Neural cell (in vitro differentiated cells): ENCODE results near the gene METTL8. TPM values are rescaled to one million over a fixed set of nuclear protein-coding genes. Genes with fewer than 3 reads are reported as not detected.

ENCODE experiments used
- H2AFZ ChIP-seq: fragments of 200-600, 300-800 bp; sonication (generic), shearing (Covaris generic); 2 replicates; pipeline ENCODE4 v1.6.0; 2014; ENCODE audit warnings: low read depth, mild to moderate bottlenecking, antibody characterized with exemption, low read length, moderate library complexity
- H3F3A ChIP-seq: fragments of 200-600 bp; shearing (Covaris generic); 2 replicates; pipeline ENCODE4 v1.6.1; 2016; ENCODE audit warnings: mild to moderate bottlenecking, moderate library complexity, mixed read lengths, antibody characterized with exemption, low read length; ENCODE audit not compliant: insufficient read depth, poor library complexity, severe bottlenecking
- H3K27ac ChIP-seq: fragments of 200-600, 300-800 bp; sonication (generic), shearing (Covaris generic); 2 replicates; pipeline ENCODE4 v1.5.1; 2014; ENCODE audit warnings: mild to moderate bottlenecking, low read length, moderate library complexity
- H3K27me3 ChIP-seq: fragments of 300-800, 200-600 bp; sonication (generic), shearing (Covaris generic); 2 replicates; pipeline ENCODE4 v1.6.0; 2014; ENCODE audit warnings: mild to moderate bottlenecking, low read depth, low read length, moderate library complexity; ENCODE audit not compliant: insufficient read depth
- H3K36me3 ChIP-seq: fragments of 300-800, 200-600 bp; sonication (generic), shearing (Covaris generic); 2 replicates; pipeline ENCODE4 v1.5.1; 2014; ENCODE audit warnings: mild to moderate bottlenecking, antibody characterized with exemption, low read length, moderate library complexity; ENCODE audit not compliant: insufficient read depth
- H3K4me2 ChIP-seq: fragments of 300-800, 200-600 bp; sonication (generic), shearing (Covaris generic); 2 replicates; pipeline ENCODE4 v1.6.0; 2014; ENCODE audit warnings: mild to moderate bottlenecking, low read length
- H3K4me3 ChIP-seq: fragments of 300-800, 200-600 bp; sonication (generic), shearing (Covaris generic); 2 replicates; pipeline ENCODE4 v1.5.1; 2014; ENCODE audit warnings: mild to moderate bottlenecking, low read length, moderate library complexity
- H3K79me2 ChIP-seq: fragments of 200-600 bp; shearing (Covaris generic); replicated peaks from 2 replicates; pipeline ENCODE4 v1.6.0; 2014; ENCODE audit warnings: mild to moderate bottlenecking, low read length, moderate library complexity; ENCODE audit not compliant: insufficient read depth
- H3K9ac ChIP-seq: fragments of 300-800, 200-600 bp; sonication (generic), shearing (Covaris generic); 2 replicates; pipeline ENCODE4 v1.6.1; 2016; ENCODE audit warnings: mild to moderate bottlenecking, low read length, mixed read lengths
- H3K9me2 ChIP-seq: fragments of 200-600 bp; shearing (Covaris generic); 2 replicates; pipeline ENCODE4 v1.6.1; 2016; ENCODE audit warnings: mild to moderate bottlenecking, low read length, mixed read lengths; ENCODE audit not compliant: insufficient read depth
- H3K9me3 ChIP-seq: fragments of 200-600, 300-800 bp; sonication (generic), shearing (Covaris generic); 2 replicates; pipeline ENCODE4 v1.6.1; 2016; ENCODE audit warnings: mild to moderate bottlenecking, mixed run types, low read length, moderate library complexity, mixed read lengths
- H4K20me1 ChIP-seq: fragments of 200-600 bp; shearing (Covaris generic); 2 replicates; pipeline ENCODE4 v1.6.1; 2016; ENCODE audit warnings: mild to moderate bottlenecking, mixed run types; ENCODE audit not compliant: insufficient read depth
- EP300 ChIP-seq: fragments of 450-650 bp; conservative IDR thresholded peaks from 2 replicates; pipeline ENCODE4 v1.6.1; 2014; ENCODE audit warnings: antibody characterized with exemption, mild to moderate bottlenecking, moderate library complexity; ENCODE audit not compliant: poor library complexity, severe bottlenecking
- EZH2 ChIP-seq: fragments of 200-600, 300-800 bp; shearing (Covaris generic), sonication (generic); IDR thresholded peaks from 2 replicates; pipeline ENCODE4 v1.6.1; 2014; ENCODE audit warnings: antibody characterized with exemption, low read length, borderline replicate concordance, mild to moderate bottlenecking; ENCODE audit not compliant: insufficient read depth, poor library complexity, severe bottlenecking
- MXI1 ChIP-seq: fragments of 450-650 bp; conservative IDR thresholded peaks from 2 replicates; pipeline ENCODE4 v1.6.1; 2014; ENCODE audit warnings: antibody characterized with exemption, mild to moderate bottlenecking; ENCODE audit not compliant: poor library complexity, severe bottlenecking
- POLR2AphosphoS5 ChIP-seq: IDR thresholded peaks from 2 replicates; pipeline ENCODE4 v1.6.1; 2012
- RAD21 ChIP-seq: fragments of 450-650 bp; conservative IDR thresholded peaks from 2 replicates; pipeline ENCODE4 v1.6.1; 2014; ENCODE audit warnings: antibody characterized with exemption, mild to moderate bottlenecking, moderate library complexity
- SMC3 ChIP-seq: fragments of 450-650 bp; conservative IDR thresholded peaks from 2 replicates; pipeline ENCODE4 v1.6.1; 2014; ENCODE audit warnings: antibody characterized with exemption, mild to moderate bottlenecking, moderate library complexity; ENCODE audit not compliant: poor library complexity
- TAF1 ChIP-seq: IDR thresholded peaks from 2 replicates; pipeline ENCODE4 v1.6.1; 2012; ENCODE audit warnings: low read depth
- polyA plus RNA-seq: library from polyadenylated mRNA; depleted of rRNA; stranded (reverse); fragments of >200 nt; gene quantifications from 2 replicates; pipeline ENCODE4 v1.2.3, GENCODE V29; 2014
- TF ChIP-seq, protein P1 (sequence below): fragments of 450-650 bp; IDR thresholded peaks from 2 replicates; pipeline ENCODE4 v1.5.1; 2014; ENCODE audit warnings: antibody characterized with exemption, mild to moderate bottlenecking, moderate library complexity; ENCODE audit not compliant: poor library complexity, severe bottlenecking
- TF ChIP-seq, protein P2 (sequence below): IDR thresholded peaks from 2 replicates; pipeline ENCODE4 v1.6.1; 2012; ENCODE audit warnings: borderline replicate concordance

Gene METTL8
- polyA plus RNA-seq, 1 donor from 2014 or later: 13.7 TPM

GRCh38 chr2:171452773-171453172 is 19.0 kb upstream of the METTL8 start:
- Histone ChIP-seq H3K36me3 (no peaks in the 10 kb centered on the region), H3K9me2 (no peaks in the 10 kb centered on the region), H3K27me3 (no peaks in the 10 kb centered on the region), H3K9ac (no peak overlapping the region), H3K79me2 (no peaks in the 10 kb centered on the region), H3F3A (no peaks in the 10 kb centered on the region), H3K9me3 (no peaks in the 10 kb centered on the region), H3K4me3 (no peak overlapping the region), H3K27ac (no peak overlapping the region), H3K4me2 (no peak overlapping the region), H2AFZ (no peak overlapping the region), H4K20me1 (no peaks in the 10 kb centered on the region)
- TF ChIP-seq SMC3 (no peak), MXI1 (no peak), RAD21 (no peak), TAF1 (no peak), EP300 (no peak), POLR2AphosphoS5 (no peak), EZH2 (no peak)
- TF ChIP-seq, protein P1, sequence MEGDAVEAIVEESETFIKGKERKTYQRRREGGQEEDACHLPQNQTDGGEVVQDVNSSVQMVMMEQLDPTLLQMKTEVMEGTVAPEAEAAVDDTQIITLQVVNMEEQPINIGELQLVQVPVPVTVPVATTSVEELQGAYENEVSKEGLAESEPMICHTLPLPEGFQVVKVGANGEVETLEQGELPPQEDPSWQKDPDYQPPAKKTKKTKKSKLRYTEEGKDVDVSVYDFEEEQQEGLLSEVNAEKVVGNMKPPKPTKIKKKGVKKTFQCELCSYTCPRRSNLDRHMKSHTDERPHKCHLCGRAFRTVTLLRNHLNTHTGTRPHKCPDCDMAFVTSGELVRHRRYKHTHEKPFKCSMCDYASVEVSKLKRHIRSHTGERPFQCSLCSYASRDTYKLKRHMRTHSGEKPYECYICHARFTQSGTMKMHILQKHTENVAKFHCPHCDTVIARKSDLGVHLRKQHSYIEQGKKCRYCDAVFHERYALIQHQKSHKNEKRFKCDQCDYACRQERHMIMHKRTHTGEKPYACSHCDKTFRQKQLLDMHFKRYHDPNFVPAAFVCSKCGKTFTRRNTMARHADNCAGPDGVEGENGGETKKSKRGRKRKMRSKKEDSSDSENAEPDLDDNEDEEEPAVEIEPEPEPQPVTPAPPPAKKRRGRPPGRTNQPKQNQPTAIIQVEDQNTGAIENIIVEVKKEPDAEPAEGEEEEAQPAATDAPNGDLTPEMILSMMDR: no peak
- TF ChIP-seq, protein P2, sequence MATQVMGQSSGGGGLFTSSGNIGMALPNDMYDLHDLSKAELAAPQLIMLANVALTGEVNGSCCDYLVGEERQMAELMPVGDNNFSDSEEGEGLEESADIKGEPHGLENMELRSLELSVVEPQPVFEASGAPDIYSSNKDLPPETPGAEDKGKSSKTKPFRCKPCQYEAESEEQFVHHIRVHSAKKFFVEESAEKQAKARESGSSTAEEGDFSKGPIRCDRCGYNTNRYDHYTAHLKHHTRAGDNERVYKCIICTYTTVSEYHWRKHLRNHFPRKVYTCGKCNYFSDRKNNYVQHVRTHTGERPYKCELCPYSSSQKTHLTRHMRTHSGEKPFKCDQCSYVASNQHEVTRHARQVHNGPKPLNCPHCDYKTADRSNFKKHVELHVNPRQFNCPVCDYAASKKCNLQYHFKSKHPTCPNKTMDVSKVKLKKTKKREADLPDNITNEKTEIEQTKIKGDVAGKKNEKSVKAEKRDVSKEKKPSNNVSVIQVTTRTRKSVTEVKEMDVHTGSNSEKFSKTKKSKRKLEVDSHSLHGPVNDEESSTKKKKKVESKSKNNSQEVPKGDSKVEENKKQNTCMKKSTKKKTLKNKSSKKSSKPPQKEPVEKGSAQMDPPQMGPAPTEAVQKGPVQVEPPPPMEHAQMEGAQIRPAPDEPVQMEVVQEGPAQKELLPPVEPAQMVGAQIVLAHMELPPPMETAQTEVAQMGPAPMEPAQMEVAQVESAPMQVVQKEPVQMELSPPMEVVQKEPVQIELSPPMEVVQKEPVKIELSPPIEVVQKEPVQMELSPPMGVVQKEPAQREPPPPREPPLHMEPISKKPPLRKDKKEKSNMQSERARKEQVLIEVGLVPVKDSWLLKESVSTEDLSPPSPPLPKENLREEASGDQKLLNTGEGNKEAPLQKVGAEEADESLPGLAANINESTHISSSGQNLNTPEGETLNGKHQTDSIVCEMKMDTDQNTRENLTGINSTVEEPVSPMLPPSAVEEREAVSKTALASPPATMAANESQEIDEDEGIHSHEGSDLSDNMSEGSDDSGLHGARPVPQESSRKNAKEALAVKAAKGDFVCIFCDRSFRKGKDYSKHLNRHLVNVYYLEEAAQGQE: no peak

GRCh38 chr2:171451074-171451473 is 17.3 kb upstream of the METTL8 start:
- TF ChIP-seq, protein P1: no peak
- TF ChIP-seq EZH2 (no peak), EP300 (no peak), RAD21 (no peak), TAF1 (no peak)
- TF ChIP-seq, protein P2: no peak
- Histone ChIP-seq H3K9ac (no peak overlapping the region), H3K27ac (no peak overlapping the region), H3K9me2 (no peaks in the 10 kb centered on the region), H3K4me2 (no peak overlapping the region), H4K20me1 (no peaks in the 10 kb centered on the region), H3K79me2 (no peaks in the 10 kb centered on the region), H3K9me3 (no peaks in the 10 kb centered on the region), H3K36me3 (no peaks in the 10 kb centered on the region), H2AFZ (no peak overlapping the region), H3K4me3 (no peak overlapping the region), H3K27me3 (no peaks in the 10 kb centered on the region), H3F3A (no peaks in the 10 kb centered on the region)
